ENCODE results near the gene EPB41. TPM values are rescaled to one million over a fixed set of nuclear protein-coding genes. Genes with fewer than 3 reads are reported as not detected.

Gene EPB41
- total and polyA plus RNA-seq, 2 donors (not counting 3 experiments of a cell fraction or from before 2014, with no cell fraction given) = 22.3 to 45.7 TPM

DNA sequence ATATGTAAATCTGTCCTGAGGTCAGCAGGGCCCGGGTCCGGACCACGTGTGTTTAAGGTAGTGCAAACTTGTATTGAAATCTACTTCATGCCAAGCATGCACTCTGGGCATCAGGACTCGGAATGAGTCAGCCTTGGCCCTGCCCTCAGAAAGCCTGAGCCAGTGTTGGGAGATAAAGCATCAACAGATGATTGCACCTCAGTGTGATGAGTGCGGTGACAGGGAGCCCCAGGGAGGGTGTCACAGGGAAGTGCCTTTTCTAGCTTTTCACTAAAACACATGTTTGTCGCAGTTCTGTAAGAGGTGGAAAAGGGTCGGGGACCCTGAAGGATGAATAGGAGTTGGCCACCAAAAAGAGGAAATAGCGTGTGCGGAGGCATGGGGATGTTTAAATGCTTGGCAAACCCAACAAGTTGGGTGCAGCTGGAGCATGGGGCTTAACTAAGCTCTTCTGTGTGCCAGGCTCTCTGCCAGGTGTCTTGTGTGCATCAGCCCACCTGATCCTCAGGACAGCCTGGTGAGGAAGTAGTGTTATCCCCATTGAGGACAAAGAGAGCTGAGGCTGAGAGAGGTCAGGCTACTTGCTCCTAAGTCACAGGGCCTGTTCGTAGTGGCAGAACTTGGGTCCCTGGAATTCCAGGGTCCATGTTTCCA lies 48.2 kb upstream of the EPB41 start:
- CTCF ChIA-PET = interaction anchor here (1.6 to 4.2 kb wide), 2 partner anchors 11 to 72 kb away, joined by 3 to 47 read pairs; no protein-coding TSS in a partner anchor
- H3K4me1 ChIP-seq (ENCODE audit: control insufficient read depth, extremely low read depth, insufficient read depth, low read length) = no peaks in the 10 kb centered on the region
- H3K4me2 ChIP-seq (ENCODE audit: insufficient read depth, low read length) = no peak overlapping the region
- H4K20me1 ChIP-seq (replicated peaks; ENCODE audit: control insufficient read depth, extremely low read depth, insufficient read depth, low read length) = no peaks in the 10 kb centered on the region
- no peak overlapping the region for H3K27ac ChIP-seq (ENCODE audit: insufficient read depth, low read depth, low read length)
- H3K79me2 ChIP-seq (ENCODE audit: control insufficient read depth, insufficient read depth, low read length) = no peaks in the 10 kb centered on the region
- H3K4me3 ChIP-seq (replicated peaks in 1 of 3; ENCODE audit: insufficient read depth in 1 of 3, low read depth in 1 of 3, low read length in 3 of 3) = no peak overlapping the region
- no peak overlapping the region for H2AFZ ChIP-seq (ENCODE audit: low read depth, low read length)
- dilution Hi-C loops (cut with MboI; ENCODE audit: extremely low pct_ligation_motif_present, low sequenced_read_pairs) (no loop called here), intact Hi-C loops (cut with micrococcal nuclease) (no loop called here)
- POLR2A ChIA-PET = interaction anchor here (0.5 kb wide), 1 partner anchor 209 kb away, joined by 6 read pairs; no protein-coding TSS in a partner anchor
- H3K27me3 ChIP-seq (ENCODE audit: control insufficient read depth in 2 of 2, insufficient read depth in 2 of 2, low read length in 2 of 2) = no peaks in the 10 kb centered on the region
- no peaks in the 10 kb centered on the region for H3K9me1 ChIP-seq (replicated peaks; ENCODE audit: control insufficient read depth, extremely low read depth, insufficient read depth, low read length)
- H3K9ac ChIP-seq (replicated peaks; ENCODE audit: extremely low read depth, insufficient read depth, low read length) = no peak overlapping the region
- no peaks in the 10 kb centered on the region for H3K36me3 ChIP-seq (ENCODE audit: control insufficient read depth in 2 of 2, extremely low read depth in 1 of 2, insufficient read depth in 2 of 2, low read length in 2 of 2)
- no peaks in the 10 kb centered on the region for H3K9me3 ChIP-seq (replicated peaks; ENCODE audit: control insufficient read depth, insufficient read depth, low read length)
- FAIRE-seq (no peak), DNase-seq (ENCODE audit: low read depth, low spot score) (no peak)
- TF ChIP-seq JUN (IDR thresholded peaks at IDR 0.05; ENCODE audit: borderline replicate concordance, insufficient read depth, insufficient read length, low read depth) = no peak
- no peak for TF ChIP-seq POLR2A (IDR thresholded peaks at IDR 0.05; ENCODE audit: low read depth, low read length)
- no peak for TF ChIP-seq EZH2 (IDR thresholded peaks at IDR 0.05; ENCODE audit: borderline replicate concordance, low read depth, low read length, severe bottlenecking)
- no peak for TF ChIP-seq FOS (IDR thresholded peaks at IDR 0.05; ENCODE audit: borderline replicate concordance, insufficient read depth, low read length)
- TF ChIP-seq MYC (IDR thresholded peaks at IDR 0.05; ENCODE audit: low read depth, low read length) = no peak
- no peak for TF ChIP-seq POLR2AphosphoS5 (IDR thresholded peaks at IDR 0.05; ENCODE audit: insufficient read depth, low read depth, low read length)
- no TSS peak for BruUV-seq (replicated peaks)

DNA sequence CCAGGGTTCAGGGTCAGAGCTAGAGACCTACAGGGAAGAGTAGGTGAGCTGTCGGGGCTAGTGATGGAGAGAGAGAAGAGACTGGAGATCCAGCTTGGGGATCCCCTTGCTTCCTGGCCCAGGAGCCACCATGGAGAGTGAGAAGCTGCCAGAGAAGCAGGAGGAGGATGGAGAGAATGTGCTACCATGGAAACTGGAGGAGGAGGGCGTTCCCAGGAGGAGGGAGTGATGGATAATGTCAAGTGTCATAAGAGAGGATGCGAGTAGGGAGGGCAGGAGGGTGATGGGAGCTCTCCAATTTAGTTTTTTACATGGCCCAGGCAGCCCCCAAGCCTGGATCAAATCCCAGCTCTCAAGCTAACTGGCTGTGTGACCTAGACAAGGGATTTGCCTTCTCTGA lies 46.5 kb upstream of the EPB41 start:
- Histone ChIP-seq H3K9me1 (replicated peaks; ENCODE audit: control insufficient read depth, extremely low read depth, insufficient read depth, low read length) (no peaks in the 10 kb centered on the region), H3K36me3 (ENCODE audit: control insufficient read depth in 2 of 2, extremely low read depth in 1 of 2, insufficient read depth in 2 of 2, low read length in 2 of 2) (no peaks in the 10 kb centered on the region), H3K4me2 (ENCODE audit: insufficient read depth, low read length) (no peak overlapping the region), H3K27me3 (ENCODE audit: control insufficient read depth in 2 of 2, insufficient read depth in 2 of 2, low read length in 2 of 2) (no peaks in the 10 kb centered on the region), H3K4me1 (ENCODE audit: control insufficient read depth, extremely low read depth, insufficient read depth, low read length) (no peaks in the 10 kb centered on the region), H3K79me2 (ENCODE audit: control insufficient read depth, insufficient read depth, low read length) (no peaks in the 10 kb centered on the region), H2AFZ (ENCODE audit: low read depth, low read length) (no peak overlapping the region), H3K9me3 (replicated peaks; ENCODE audit: control insufficient read depth, insufficient read depth, low read length) (no peaks in the 10 kb centered on the region), H3K4me3 (replicated peaks in 1 of 3; ENCODE audit: insufficient read depth in 1 of 3, low read depth in 1 of 3, low read length in 3 of 3) (no peak overlapping the region), H3K27ac (ENCODE audit: insufficient read depth, low read depth, low read length) (no peak overlapping the region), H3K9ac (replicated peaks; ENCODE audit: extremely low read depth, insufficient read depth, low read length) (no peak overlapping the region), H4K20me1 (replicated peaks; ENCODE audit: control insufficient read depth, extremely low read depth, insufficient read depth, low read length) (no peaks in the 10 kb centered on the region)
- BruUV-seq (replicated peaks) = no TSS peak
- DNase-seq (ENCODE audit: low read depth, low spot score) (no peak), FAIRE-seq (no peak)
- intact Hi-C loops (cut with micrococcal nuclease) = no loop called here
- TF ChIP-seq EZH2 (IDR thresholded peaks at IDR 0.05; ENCODE audit: borderline replicate concordance, low read depth, low read length, severe bottlenecking) (no peak), GATA2 (IDR thresholded peaks at IDR 0.05; ENCODE audit: insufficient read depth, insufficient read length, low read depth, low read length) (no peak), POLR2AphosphoS5 (IDR thresholded peaks at IDR 0.05; ENCODE audit: insufficient read depth, low read depth, low read length) (no peak), POLR2A (IDR thresholded peaks at IDR 0.05; ENCODE audit: low read depth, low read length) (no peak), JUN (IDR thresholded peaks at IDR 0.05; ENCODE audit: borderline replicate concordance, insufficient read depth, insufficient read length, low read depth) (no peak), FOS (IDR thresholded peaks at IDR 0.05; ENCODE audit: borderline replicate concordance, insufficient read depth, low read length) (no peak), MYC (IDR thresholded peaks at IDR 0.05; ENCODE audit: low read depth, low read length) (no peak)
- TF ChIP-seq, protein P1, sequence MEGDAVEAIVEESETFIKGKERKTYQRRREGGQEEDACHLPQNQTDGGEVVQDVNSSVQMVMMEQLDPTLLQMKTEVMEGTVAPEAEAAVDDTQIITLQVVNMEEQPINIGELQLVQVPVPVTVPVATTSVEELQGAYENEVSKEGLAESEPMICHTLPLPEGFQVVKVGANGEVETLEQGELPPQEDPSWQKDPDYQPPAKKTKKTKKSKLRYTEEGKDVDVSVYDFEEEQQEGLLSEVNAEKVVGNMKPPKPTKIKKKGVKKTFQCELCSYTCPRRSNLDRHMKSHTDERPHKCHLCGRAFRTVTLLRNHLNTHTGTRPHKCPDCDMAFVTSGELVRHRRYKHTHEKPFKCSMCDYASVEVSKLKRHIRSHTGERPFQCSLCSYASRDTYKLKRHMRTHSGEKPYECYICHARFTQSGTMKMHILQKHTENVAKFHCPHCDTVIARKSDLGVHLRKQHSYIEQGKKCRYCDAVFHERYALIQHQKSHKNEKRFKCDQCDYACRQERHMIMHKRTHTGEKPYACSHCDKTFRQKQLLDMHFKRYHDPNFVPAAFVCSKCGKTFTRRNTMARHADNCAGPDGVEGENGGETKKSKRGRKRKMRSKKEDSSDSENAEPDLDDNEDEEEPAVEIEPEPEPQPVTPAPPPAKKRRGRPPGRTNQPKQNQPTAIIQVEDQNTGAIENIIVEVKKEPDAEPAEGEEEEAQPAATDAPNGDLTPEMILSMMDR (IDR thresholded peaks at IDR 0.05; ENCODE audit: extremely low read depth in 1 of 2, insufficient read depth in 1 of 2, low read depth in 1 of 2, low read length in 2 of 2) = no peak
- TF ChIP-seq, protein P2, sequence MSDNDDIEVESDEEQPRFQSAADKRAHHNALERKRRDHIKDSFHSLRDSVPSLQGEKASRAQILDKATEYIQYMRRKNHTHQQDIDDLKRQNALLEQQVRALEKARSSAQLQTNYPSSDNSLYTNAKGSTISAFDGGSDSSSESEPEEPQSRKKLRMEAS (IDR thresholded peaks at IDR 0.05; ENCODE audit: insufficient read depth, insufficient read length) = no peak
- POLR2A ChIA-PET = no interaction called here
- dilution Hi-C loops (cut with MboI; ENCODE audit: extremely low pct_ligation_motif_present, low sequenced_read_pairs) = no loop called here
- CTCF ChIA-PET = interaction anchor here (1.3 to 4.2 kb wide), 3 partner anchors 9 to 15 kb away, joined by 4 to 47 read pairs (median 5); no protein-coding TSS in a partner anchor

All from endothelial cell of umbilical vein (primary cell).